Lung (tissue), 13 donors: Measurements from ENCODE around the gene CGB1. TPM values are rescaled to one million over a fixed set of nuclear protein-coding genes. Genes with fewer than 3 reads are reported as not detected.

ENCODE experiments used
- ATAC-seq: fragments of 200-7000 bp; cut with Tn5 transposase; one replicate; pipeline ENCODE4 v1.9.1; 2020; ENCODE audit warnings: moderate number of reproducible peaks; ENCODE audit not compliant: insufficient read depth, low FRiP score
- DNase-seq, 3 donors: peaks; one replicate each; pipeline ENCODE4 v3.0.0-alpha.2; 2013 to 2017
- H3K27ac ChIP-seq, 2 donors: one replicate each; pipeline ENCODE4 v1.5.1; 2013; ENCODE audit warnings: mild to moderate bottlenecking in 2 of 2, moderate library complexity in 2 of 2, control low read depth in 1 of 2, inconsistent platforms in 1 of 2, low read depth in 1 of 2, low read length in 1 of 2
- H3K27me3 ChIP-seq, 3 donors: one replicate each; pipeline ENCODE4 v1.5.1; 2013; ENCODE audit warnings: low read length in 2 of 3; ENCODE audit not compliant: control insufficient read depth in 3 of 3, insufficient read depth in 3 of 3
- H3K36me3 ChIP-seq, 4 donors: one replicate each; pipeline ENCODE4 v1.5.1; 2013; ENCODE audit warnings: low read length in 4 of 4, mild to moderate bottlenecking in 1 of 4, moderate library complexity in 1 of 4; ENCODE audit not compliant: control insufficient read depth in 4 of 4, insufficient read depth in 4 of 4
- H3K4me1 ChIP-seq, 5 donors: one replicate each; pipeline ENCODE4 v1.5.1; 2013; ENCODE audit warnings: low read length in 5 of 5, mild to moderate bottlenecking in 2 of 5, moderate library complexity in 1 of 5; ENCODE audit not compliant: control insufficient read depth in 5 of 5, insufficient read depth in 5 of 5
- H3K4me3 ChIP-seq: one replicate; pipeline ENCODE4 v1.5.1; 2013; ENCODE audit warnings: mild to moderate bottlenecking, control low read depth, moderate library complexity
- H3K9ac ChIP-seq, 2 donors: one replicate each; pipeline ENCODE4 v1.5.1; 2013; ENCODE audit warnings: low read length in 2 of 2, control low read depth in 1 of 2; ENCODE audit not compliant: insufficient read depth in 1 of 2
- H3K9me3 ChIP-seq, 4 donors: one replicate each; pipeline ENCODE4 v1.5.1; 2013; ENCODE audit warnings: low read length in 3 of 4, mild to moderate bottlenecking in 1 of 4, moderate library complexity in 1 of 4; ENCODE audit not compliant: control insufficient read depth in 4 of 4, insufficient read depth in 3 of 4
- WGBS, 2 donors: extraction: QIAGEN DNeasy Blood & Tissue Kit; methylation state at CpG; one replicate each; pipeline ENCODE4 v1.1.7; 2013; 5-methylcytosine and 5-hydroxymethylcytosine counted together
- polyA plus RNA-seq, 2 donors: library from polyadenylated mRNA; stranded (reverse); fragments of 200-250 nt; gene quantifications; one replicate each; pipeline ENCODE4 v1.2.1, GENCODE V29; 2013
- small RNA-seq: library from RNA; depleted of rRNA; stranded (forward); fragments of <200 nt; gene quantifications from one replicate; pipeline ENCODE3, GENCODE V24; 2014; ENCODE audit warnings: low replicate concordance
- total RNA-seq, 2 donors: library from RNA; depleted of rRNA in 1 of 2; stranded (reverse); fragments of >200 nt in 1 of 2; gene quantifications; one replicate each; pipeline ENCODE4 v1.2.1, GENCODE V29; 2014 to 2021
- TF ChIP-seq, protein P1 (sequence below): IDR thresholded peaks from 2 replicates; pipeline ENCODE4 v1.5.1; 2012; ENCODE audit warnings: mild to moderate bottlenecking; ENCODE audit errors: control extremely low read depth, extremely low read depth
- donor health status: control.
- donor health status: control.
- donor health status: Bipolar disorder and iron deficiency.
- donor health status: healthy.
- donor health status: DM: yes; HTN: yes; CAD: no.

The CGB1 gene
- total and polyA plus RNA-seq, 4 donors: not detected

DNA sequence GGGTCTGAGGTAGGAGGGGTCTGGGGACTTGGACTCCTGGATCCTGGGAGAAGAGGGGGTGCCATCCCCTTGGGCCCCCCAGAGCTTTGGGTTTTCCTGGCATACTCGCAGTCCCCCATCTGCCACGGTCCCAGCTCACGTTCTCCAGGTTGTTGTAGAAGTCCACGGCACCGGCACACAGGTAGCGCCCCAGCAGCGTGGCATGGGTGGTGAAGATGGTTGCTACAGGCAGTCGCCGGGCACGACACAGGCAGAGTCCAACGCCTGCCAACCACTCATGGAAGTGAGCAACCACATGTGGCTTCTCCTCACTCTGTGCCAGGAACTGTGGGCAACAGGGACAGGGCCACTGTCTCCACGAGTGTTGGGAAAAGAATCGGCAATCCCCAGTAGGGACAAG is 51.0 kb downstream of the CGB1 start:
- Histone ChIP-seq H3K9ac (no peak overlapping the region), H3K27ac (no peak overlapping the region), H3K4me3 (no peak overlapping the region), H3K27me3 (no peaks in the 10 kb centered on the region), H3K36me3 (peaks cover 19 to 44% (median 27%) of the 10 kb centered on the region in 4 donors), H3K4me1 (peaks cover 0 to 6% (median 0%) of the 10 kb centered on the region in 5 donors), H3K9me3 (no peaks in the 10 kb centered on the region)
- 95 to 96% methylated on average over 13 of the region's 13 CpGs for WGBS, 2 donors
- no peak for DNase-seq
- ATAC-seq: no peak
- TF ChIP-seq, protein P1, sequence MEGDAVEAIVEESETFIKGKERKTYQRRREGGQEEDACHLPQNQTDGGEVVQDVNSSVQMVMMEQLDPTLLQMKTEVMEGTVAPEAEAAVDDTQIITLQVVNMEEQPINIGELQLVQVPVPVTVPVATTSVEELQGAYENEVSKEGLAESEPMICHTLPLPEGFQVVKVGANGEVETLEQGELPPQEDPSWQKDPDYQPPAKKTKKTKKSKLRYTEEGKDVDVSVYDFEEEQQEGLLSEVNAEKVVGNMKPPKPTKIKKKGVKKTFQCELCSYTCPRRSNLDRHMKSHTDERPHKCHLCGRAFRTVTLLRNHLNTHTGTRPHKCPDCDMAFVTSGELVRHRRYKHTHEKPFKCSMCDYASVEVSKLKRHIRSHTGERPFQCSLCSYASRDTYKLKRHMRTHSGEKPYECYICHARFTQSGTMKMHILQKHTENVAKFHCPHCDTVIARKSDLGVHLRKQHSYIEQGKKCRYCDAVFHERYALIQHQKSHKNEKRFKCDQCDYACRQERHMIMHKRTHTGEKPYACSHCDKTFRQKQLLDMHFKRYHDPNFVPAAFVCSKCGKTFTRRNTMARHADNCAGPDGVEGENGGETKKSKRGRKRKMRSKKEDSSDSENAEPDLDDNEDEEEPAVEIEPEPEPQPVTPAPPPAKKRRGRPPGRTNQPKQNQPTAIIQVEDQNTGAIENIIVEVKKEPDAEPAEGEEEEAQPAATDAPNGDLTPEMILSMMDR: no peak

Small RNAs within 50 kb of the gene (small RNA-seq; reads per million reads assigned to genes)
- gene MIR6798: 0.17 reads per million
- not detected for gene RN7SL708P

Other genes with a start within 250 kb of the CGB1 start
- gene BCAT2, start 225.9 kb downstream of the CGB1 start, total RNA-seq: 10 to 100 TPM; 36.5 to 93.7 TPM
- gene BCAT2, start 225.9 kb downstream of the CGB1 start, polyA plus RNA-seq: 10 to 100 TPM; 63.9 to 72.7 TPM
- gene HSD17B14, start 200.4 kb downstream of the CGB1 start, total RNA-seq: 10 to 100 TPM; 12.8 to 17.9 TPM
- 10 to 100 TPM in 1 of 2 donors, 1 to 10 TPM in 1; 9.0 to 39.1 TPM for gene HSD17B14, start 200.4 kb downstream of the CGB1 start, polyA plus RNA-seq
- 10 to 100 TPM in 1 of 2 donors, 1 to 10 TPM in 1; 8.4 to 57.7 TPM for gene PLEKHA4, start 168.3 kb downstream of the CGB1 start, total RNA-seq
- 10 to 100 TPM; 19.3 to 22.0 TPM for gene PLEKHA4, start 168.3 kb downstream of the CGB1 start, polyA plus RNA-seq
- gene PPP1R15A, start 164.5 kb downstream of the CGB1 start, total RNA-seq: 100 to 1,000 TPM; 101 to 104 TPM
- gene PPP1R15A, start 164.5 kb downstream of the CGB1 start, polyA plus RNA-seq: 100 to 1,000 TPM; 203 to 208 TPM
- under 1 TPM; 0.31 to 0.54 TPM for gene TULP2, start 138.2 kb downstream of the CGB1 start, total RNA-seq
- gene TULP2, start 138.2 kb downstream of the CGB1 start, polyA plus RNA-seq: under 1 TPM; 0.13 to 0.20 TPM
- 100 to 1,000 TPM; 214 to 346 TPM for gene NUCB1, start 136.6 kb downstream of the CGB1 start, total RNA-seq
- 100 to 1,000 TPM; 362 to 367 TPM for gene NUCB1, start 136.6 kb downstream of the CGB1 start, polyA plus RNA-seq
- 1 to 10 TPM in 1 of 2 donors, under 1 TPM in 1; 0.51 to 2.8 TPM for gene DHDH, start 103.2 kb downstream of the CGB1 start, total RNA-seq
- gene DHDH, start 103.2 kb downstream of the CGB1 start, polyA plus RNA-seq: 1 to 10 TPM in 1 of 2 donors, under 1 TPM in 1; 1.00 to 6.0 TPM
- 100 to 1,000 TPM in 1 of 2 donors, 10 to 100 TPM in 1; 25.9 to 109 TPM for gene BAX, start 82.0 kb downstream of the CGB1 start, total RNA-seq
- 100 to 1,000 TPM in 1 of 2 donors, 10 to 100 TPM in 1; 99.0 to 121 TPM for gene BAX, start 82.0 kb downstream of the CGB1 start, polyA plus RNA-seq
- 1,000 to 10,000 TPM; 2,880 to 6,540 TPM for gene FTL, start 71.6 kb downstream of the CGB1 start, total RNA-seq
- over 10,000 TPM; 17,775 to 22,369 TPM for gene FTL, start 71.6 kb downstream of the CGB1 start, polyA plus RNA-seq
- gene GYS1, start 43.6 kb downstream of the CGB1 start, total RNA-seq: 10 to 100 TPM; 34.1 to 49.7 TPM
- gene GYS1, start 43.6 kb downstream of the CGB1 start, polyA plus RNA-seq: 10 to 100 TPM; 22.7 to 29.7 TPM
- gene RUVBL2, start 43.0 kb downstream of the CGB1 start, total RNA-seq: 100 to 1,000 TPM in 1 of 2 donors, 10 to 100 TPM in 1; 85.6 to 108 TPM
- 100 to 1,000 TPM in 1 of 2 donors, 10 to 100 TPM in 1; 80.7 to 112 TPM for gene RUVBL2, start 43.0 kb downstream of the CGB1 start, polyA plus RNA-seq
- under 1 TPM in 1 of 2 donors, not detected in 1; 0.74 TPM for gene LHB, start 19.8 kb downstream of the CGB1 start, total RNA-seq
- under 1 TPM; 0.32 to 0.67 TPM for gene LHB, start 19.8 kb downstream of the CGB1 start, polyA plus RNA-seq
- gene CGB3, start 12.6 kb downstream of the CGB1 start, total RNA-seq: not detected
- gene CGB3, start 12.6 kb downstream of the CGB1 start, polyA plus RNA-seq: not detected
- under 1 TPM in 1 of 2 donors, not detected in 1; 0.58 TPM for gene CGB2, start 5.0 kb downstream of the CGB1 start, total RNA-seq
- not detected for gene CGB2, start 5.0 kb downstream of the CGB1 start, polyA plus RNA-seq
- gene CGB5, start 7.0 kb upstream of the CGB1 start, total RNA-seq: not detected
- not detected for gene CGB5, start 7.0 kb upstream of the CGB1 start, polyA plus RNA-seq
- gene CGB8, start 12.2 kb upstream of the CGB1 start, total RNA-seq: not detected
- gene CGB8, start 12.2 kb upstream of the CGB1 start, polyA plus RNA-seq: not detected
- under 1 TPM; 0.11 to 0.21 TPM for gene CGB7, start 20.9 kb upstream of the CGB1 start, total RNA-seq
- under 1 TPM; 0.29 to 0.57 TPM for gene CGB7, start 20.9 kb upstream of the CGB1 start, polyA plus RNA-seq
- 1 to 10 TPM; 2.1 to 2.9 TPM for gene NTF4, start 27.9 kb upstream of the CGB1 start, total RNA-seq
- 1 to 10 TPM; 2.8 to 5.2 TPM for gene NTF4, start 27.9 kb upstream of the CGB1 start, polyA plus RNA-seq
- not detected for gene KCNA7, start 35.8 kb upstream of the CGB1 start, total RNA-seq
- not detected for gene KCNA7, start 35.8 kb upstream of the CGB1 start, polyA plus RNA-seq
- 100 to 1,000 TPM; 168 to 251 TPM for gene SNRNP70, start 48.6 kb upstream of the CGB1 start, total RNA-seq
- gene SNRNP70, start 48.6 kb upstream of the CGB1 start, polyA plus RNA-seq: 100 to 1,000 TPM; 143 to 191 TPM
- 1 to 10 TPM; 6.6 to 7.8 TPM for gene LIN7B, start 77.5 kb upstream of the CGB1 start, total RNA-seq
- gene LIN7B, start 77.5 kb upstream of the CGB1 start, polyA plus RNA-seq: 10 to 100 TPM in 1 of 2 donors, 1 to 10 TPM in 1; 6.4 to 12.4 TPM
- gene C19orf73, start 82.2 kb upstream of the CGB1 start, total RNA-seq: 1 to 10 TPM in 1 of 2 donors, not detected in 1; 1.9 TPM
- gene C19orf73, start 82.2 kb upstream of the CGB1 start, polyA plus RNA-seq: 1 to 10 TPM; 3.1 to 4.3 TPM
- gene PPFIA3, start 82.6 kb upstream of the CGB1 start, total RNA-seq: 1 to 10 TPM; 3.0 to 8.4 TPM
- gene PPFIA3, start 82.6 kb upstream of the CGB1 start, polyA plus RNA-seq: 10 to 100 TPM in 1 of 2 donors, 1 to 10 TPM in 1; 8.8 to 10.6 TPM
- 1 to 10 TPM in 1 of 2 donors, under 1 TPM in 1; 0.18 to 5.7 TPM for gene HRC, start 118.5 kb upstream of the CGB1 start, total RNA-seq
- gene HRC, start 118.5 kb upstream of the CGB1 start, polyA plus RNA-seq: 1 to 10 TPM in 1 of 2 donors, under 1 TPM in 1; 0.14 to 2.0 TPM
- 10 to 100 TPM; 19.8 to 70.1 TPM for gene TRPM4, start 120.9 kb upstream of the CGB1 start, total RNA-seq
- gene TRPM4, start 120.9 kb upstream of the CGB1 start, polyA plus RNA-seq: 10 to 100 TPM; 15.6 to 24.9 TPM